ENCODE data around the gene OPHN1.

DNA sequence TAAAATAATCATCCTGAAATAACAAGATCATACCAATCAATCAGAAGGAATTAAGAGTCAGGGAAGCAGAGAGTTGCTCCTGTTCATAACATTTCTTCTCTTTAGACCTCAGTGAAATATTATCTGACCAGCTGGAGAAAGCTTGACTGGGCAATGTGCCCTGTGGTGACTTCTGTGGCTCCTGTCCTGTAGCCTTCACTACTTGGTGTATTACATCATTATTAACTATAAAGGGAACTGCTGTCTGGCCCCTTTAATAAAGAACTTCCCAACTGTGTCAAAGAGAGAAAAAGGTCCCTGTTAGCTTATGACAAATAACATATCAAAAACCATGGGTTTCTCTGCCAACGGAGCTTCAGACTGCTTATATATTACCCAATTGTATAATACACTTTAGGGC lies 18.0 kb downstream of the OPHN1 start:
- no peak for TF ChIP-seq EZH2 (IDR thresholded peaks at IDR 0.05)
- TF ChIP-seq POLR2AphosphoS5 (IDR thresholded peaks at IDR 0.05; ENCODE audit: borderline replicate concordance, low read depth, low read length), result no peak
- TF ChIP-seq FOXP2 (optimal IDR thresholded peaks at IDR 0.05; ENCODE audit: control extremely low read depth, extremely low read length, insufficient read depth), result no peak
